ENCODE data around the gene KIAA0319L.

Gene KIAA0319L

GRCh38 chr1:35537806-35538205 lies 19.4 kb downstream of the KIAA0319L start:
- TF ChIP-seq CTCF (IDR thresholded peaks at IDR 0.05; ENCODE audit: low read depth, low read length, missing control alignments): no peak
- DNase-seq (ENCODE audit: low read depth): no peak
- no peak overlapping the region for H3K4me3 ChIP-seq (ENCODE audit: low read depth, low read length)
- in situ Hi-C loops (cut with HindIII; ENCODE audit: low sequenced_read_pairs): loop anchor here (10.0 kb wide), 1 partner anchor 83 kb away; no protein-coding TSS in a partner anchor

GRCh38 chr1:35536556-35537162 lies 20.5 kb downstream of the KIAA0319L start:
- DNase-seq (ENCODE audit: low read depth): no peak
- in situ Hi-C loops (cut with HindIII; ENCODE audit: low sequenced_read_pairs): loop anchor here (10.0 kb wide), 1 partner anchor 82 kb away; no protein-coding TSS in a partner anchor
- no peak for TF ChIP-seq CTCF (IDR thresholded peaks at IDR 0.05; ENCODE audit: low read depth, low read length, missing control alignments)
- H3K4me3 ChIP-seq (ENCODE audit: low read depth, low read length): no peak overlapping the region

- in situ Hi-C loops (cut with HindIII; ENCODE audit: low sequenced_read_pairs): loop anchor here (10.0 kb wide), 1 partner anchor 80 kb away; no protein-coding TSS in a partner anchor
- DNase-seq (ENCODE audit: low read depth): no peak
- TF ChIP-seq CTCF (IDR thresholded peaks at IDR 0.05; ENCODE audit: low read depth, low read length, missing control alignments): no peak
- H3K4me3 ChIP-seq (ENCODE audit: low read depth, low read length): no peak overlapping the region
These were observed 22.0 kb downstream of the KIAA0319L start for GRCh38 chr1:35535243-35535642.

- in situ Hi-C loops (cut with HindIII; ENCODE audit: low sequenced_read_pairs): loop anchor here (10.0 kb wide), 1 partner anchor 79 kb away; no protein-coding TSS in a partner anchor
- TF ChIP-seq CTCF (IDR thresholded peaks at IDR 0.05; ENCODE audit: low read depth, low read length, missing control alignments): no peak
- DNase-seq (ENCODE audit: low read depth): no peak
- no peak overlapping the region for H3K4me3 ChIP-seq (ENCODE audit: low read depth, low read length)
These were observed 23.6 kb downstream of the KIAA0319L start for GRCh38 chr1:35533586-35533985.

- in situ Hi-C loops (cut with HindIII; ENCODE audit: low sequenced_read_pairs): loop anchor here (10.0 kb wide), 1 partner anchor 78 kb away; no protein-coding TSS in a partner anchor
These were observed 24.5 kb downstream of the KIAA0319L start for GRCh38 chr1:35532497-35533223.

GRCh38 chr1:35531368-35531767 lies 25.8 kb downstream of the KIAA0319L start:
- DNase-seq (ENCODE audit: low read depth): no peak
- in situ Hi-C loops (cut with HindIII; ENCODE audit: low sequenced_read_pairs): loop anchor here (10.0 kb wide), 1 partner anchor 77 kb away; no protein-coding TSS in a partner anchor
- TF ChIP-seq CTCF (IDR thresholded peaks at IDR 0.05; ENCODE audit: low read depth, low read length, missing control alignments): no peak
- no peak overlapping the region for H3K4me3 ChIP-seq (ENCODE audit: low read depth, low read length)

More at GRCh38 chr1:35532497-35533223, 24.5 kb downstream of the KIAA0319L start:
- no peak for TF ChIP-seq CTCF (IDR thresholded peaks at IDR 0.05; ENCODE audit: low read depth, low read length, missing control alignments)
- DNase-seq (ENCODE audit: low read depth): no peak
- no peak overlapping the region for H3K4me3 ChIP-seq (ENCODE audit: low read depth, low read length)
